ENCODE data around the gene NLRP11. TPM values are rescaled to one million over a fixed set of nuclear protein-coding genes. Genes with fewer than 3 reads are reported as not detected.

The NLRP11 gene
- total and polyA plus RNA-seq, 2 of the 4 experiments (the other 2 are of a cell fraction), result not detected

- Histone ChIP-seq H4K91ac (ENCODE audit: insufficient read depth, low read depth, low read length) (no peak overlapping the region), H2AFZ (replicated peaks; ENCODE audit: low read length, poor library complexity) (no peak overlapping the region), H3K4me1 (ENCODE audit: control insufficient read depth, insufficient read depth, low read length) (no peaks in the 10 kb centered on the region), H2BK5ac (ENCODE audit: low read depth, low read length, poor library complexity, severe bottlenecking) (no peak overlapping the region), H2BK120ac (ENCODE audit: low read depth, low read length) (no peak overlapping the region), H3K9me3 (ENCODE audit: control insufficient read depth, insufficient read depth, low read length) (peaks cover 18% of the 10 kb centered on the region), H3K9ac (ENCODE audit: low read depth, low read length) (no peak overlapping the region), H3K4me3 (ENCODE audit: insufficient read depth, low read depth, low read length) (no peak overlapping the region), H3K27me3 (ENCODE audit: control insufficient read depth, insufficient read depth, low read length) (no peaks in the 10 kb centered on the region), H3K56ac (ENCODE audit: extremely low read depth, insufficient read depth, low read length) (no peak overlapping the region), H3K18ac (ENCODE audit: low read depth, low read length) (no peak overlapping the region), H4K8ac (ENCODE audit: low read depth in 2 of 2, low read length in 2 of 2) (no peak overlapping the region), H2BK20ac (ENCODE audit: low read depth, low read length) (no peak overlapping the region), H4K5ac (ENCODE audit: low read depth, low read length) (no peak overlapping the region), H3K23ac (ENCODE audit: low read depth, low read length) (no peak overlapping the region), H2AK5ac (ENCODE audit: low read depth, low read length) (no peak overlapping the region), H2BK15ac (ENCODE audit: low read depth, low read length) (no peak overlapping the region), H3K9me1 (ENCODE audit: insufficient read depth, low read length) (no peaks in the 10 kb centered on the region), H3K79me1 (ENCODE audit: low read depth in 1 of 2, low read length in 2 of 2) (no peaks in the 10 kb centered on the region), H4K20me1 (ENCODE audit: insufficient read depth, low read length) (no peaks in the 10 kb centered on the region), H3K27ac (ENCODE audit: insufficient read depth, low read length) (no peak overlapping the region), H3K4me2 (ENCODE audit: low read depth, low read length) (no peak overlapping the region), H3K4ac (ENCODE audit: low read depth, low read length) (no peak overlapping the region), H3K36me3 (ENCODE audit: control insufficient read depth, insufficient read depth, low read length) (no peaks in the 10 kb centered on the region), H3K14ac (replicated peaks; ENCODE audit: low read depth, low read length) (no peak overlapping the region), H2AK9ac (replicated peaks; ENCODE audit: low read depth, low read length, poor library complexity) (no peak overlapping the region)
- DNase-seq (no peak), ATAC-seq (ENCODE audit: low read depth) (no peak)
- CTCF ChIA-PET, result no interaction called here
- no TSS peak for BruUV-seq (replicated peaks)
- dilution Hi-C loops (cut with HindIII; ENCODE audit: low sequenced_read_pairs, unreplicated experiment) (no loop called here), in situ Hi-C loops (cut with MboI; ENCODE audit: low sequenced_read_pairs) (no loop called here), intact Hi-C loops (cut with micrococcal nuclease) (no loop called here)
- no CpG with 5 or more reads among the region's 3 CpGs for WGBS, 2 experiments (ENCODE audit: extremely low coverage in 2 of 2, insufficient read length in 1 of 2)
- TF ChIP-seq MXI1 (IDR thresholded peaks at IDR 0.05; ENCODE audit: borderline replicate concordance, low read depth, low read length) (no peak), POLR2A (IDR thresholded peaks at IDR 0.05; ENCODE audit: low read depth, low read length) (no peak), SMC3 (IDR thresholded peaks at IDR 0.05; ENCODE audit: low read depth, low read length) (no peak), NFE2L2 (IDR thresholded peaks at IDR 0.05; ENCODE audit: low read depth, low read length) (no peak), MAFK (IDR thresholded peaks at IDR 0.05; ENCODE audit: low read depth, low read length) (no peak)
- TF ChIP-seq, protein P1, sequence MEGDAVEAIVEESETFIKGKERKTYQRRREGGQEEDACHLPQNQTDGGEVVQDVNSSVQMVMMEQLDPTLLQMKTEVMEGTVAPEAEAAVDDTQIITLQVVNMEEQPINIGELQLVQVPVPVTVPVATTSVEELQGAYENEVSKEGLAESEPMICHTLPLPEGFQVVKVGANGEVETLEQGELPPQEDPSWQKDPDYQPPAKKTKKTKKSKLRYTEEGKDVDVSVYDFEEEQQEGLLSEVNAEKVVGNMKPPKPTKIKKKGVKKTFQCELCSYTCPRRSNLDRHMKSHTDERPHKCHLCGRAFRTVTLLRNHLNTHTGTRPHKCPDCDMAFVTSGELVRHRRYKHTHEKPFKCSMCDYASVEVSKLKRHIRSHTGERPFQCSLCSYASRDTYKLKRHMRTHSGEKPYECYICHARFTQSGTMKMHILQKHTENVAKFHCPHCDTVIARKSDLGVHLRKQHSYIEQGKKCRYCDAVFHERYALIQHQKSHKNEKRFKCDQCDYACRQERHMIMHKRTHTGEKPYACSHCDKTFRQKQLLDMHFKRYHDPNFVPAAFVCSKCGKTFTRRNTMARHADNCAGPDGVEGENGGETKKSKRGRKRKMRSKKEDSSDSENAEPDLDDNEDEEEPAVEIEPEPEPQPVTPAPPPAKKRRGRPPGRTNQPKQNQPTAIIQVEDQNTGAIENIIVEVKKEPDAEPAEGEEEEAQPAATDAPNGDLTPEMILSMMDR (conservative IDR thresholded peaks at IDR 0.05; ENCODE audit: low read depth, low read length), result no peak
- POLR2A ChIA-PET (ENCODE audit: unreplicated experiment), result no interaction called here
Observed at GRCh38 chr19:55811340-55811739, 20.5 kb downstream of the NLRP11 start.

Data from IMR-90 (cell line).